Kidney epithelial cell (primary cell): ENCODE measurements around the gene C1QA. TPM values are rescaled to one million over a fixed set of nuclear protein-coding genes. Genes with fewer than 3 reads are reported as not detected.

Experiments used
- DNase-seq: peaks from one replicate; pipeline ENCODE4 v3.0.0-alpha.2; 2010; ENCODE audit warnings: low read depth
- H3K27me3 ChIP-seq: 2 replicates; pipeline ENCODE4 v1.6.0; 2011; ENCODE audit warnings: low read length; ENCODE audit not compliant: control insufficient read depth, insufficient read depth
- H3K36me3 ChIP-seq: 2 replicates; pipeline ENCODE4 v1.5.1; 2011; ENCODE audit warnings: low read length; ENCODE audit not compliant: control insufficient read depth, insufficient read depth
- H3K4me3 ChIP-seq: 2 replicates; pipeline ENCODE4 v1.5.1; 2011; ENCODE audit warnings: low read depth, mild to moderate bottlenecking, control low read depth, low read length
- CTCF ChIP-seq: IDR thresholded peaks from 2 replicates; pipeline ENCODE4 v1.5.1; 2011; ENCODE audit warnings: mild to moderate bottlenecking, moderate library complexity, low read length, control low read depth, inconsistent platforms; ENCODE audit not compliant: insufficient read depth, poor library complexity, severe bottlenecking
- total RNA-seq: library from RNA; depleted of rRNA; stranded (reverse); fragments of >200 nt; gene quantifications from 2 replicates; pipeline ENCODE4 v1.2.3, GENCODE V29; 2015

C1QA gene
- total RNA-seq, 1 donor from 2014 or later = 2.2 TPM

- no peaks in the 10 kb centered on the region for H3K27me3 ChIP-seq
- TF ChIP-seq CTCF = no peak
- DNase-seq = no peak
- no peak overlapping the region for H3K4me3 ChIP-seq
- H3K36me3 ChIP-seq = no peaks in the 10 kb centered on the region
Observed at GRCh38 chr1:22687191-22687590, 50.8 kb downstream of the C1QA start.

GRCh38 chr1:22688466-22688865, 52.0 kb downstream of the C1QA start:
- no peak for TF ChIP-seq CTCF
- no peak overlapping the region for H3K4me3 ChIP-seq
- no peaks in the 10 kb centered on the region for H3K36me3 ChIP-seq
- no peak for DNase-seq
- no peaks in the 10 kb centered on the region for H3K27me3 ChIP-seq

Other genes starting within 250 kb of the C1QA start
- gene ZBTB40, start 184.8 kb upstream of the C1QA start, total RNA-seq = 16.3 and 19.0 TPM in 2 replicates
- not detected in 2 replicates for gene EPHA8, start 73.1 kb upstream of the C1QA start, total RNA-seq
- 0.58 and 2.0 TPM in 2 replicates for gene C1QC, start 7.0 kb downstream of the C1QA start, total RNA-seq
- 2.8 and 4.6 TPM in 2 replicates for gene C1QB, start 16.6 kb downstream of the C1QA start, total RNA-seq
- 111 and 143 TPM in 2 replicates for gene EPHB2, start 74.2 kb downstream of the C1QA start, total RNA-seq